NB4 (cell line): ENCODE measurements around the gene SULT4A1.
"Not testable (repeated sequence)": the region's sequence is repeated elsewhere in the genome, so short reads cannot be mapped to it uniquely, and the experiment has no call there.

Experiments used
- CTCF ChIP-seq: IDR thresholded peaks from one replicate; pipeline ENCODE4 v1.5.1; 2012; ENCODE audit warnings: low read depth, low read length
- POLR2A ChIP-seq: IDR thresholded peaks from 2 replicates; pipeline ENCODE4 v1.6.1; 2011; ENCODE audit warnings: mild to moderate bottlenecking; ENCODE audit not compliant: insufficient read length; ENCODE audit errors: extremely low read depth

DNA sequence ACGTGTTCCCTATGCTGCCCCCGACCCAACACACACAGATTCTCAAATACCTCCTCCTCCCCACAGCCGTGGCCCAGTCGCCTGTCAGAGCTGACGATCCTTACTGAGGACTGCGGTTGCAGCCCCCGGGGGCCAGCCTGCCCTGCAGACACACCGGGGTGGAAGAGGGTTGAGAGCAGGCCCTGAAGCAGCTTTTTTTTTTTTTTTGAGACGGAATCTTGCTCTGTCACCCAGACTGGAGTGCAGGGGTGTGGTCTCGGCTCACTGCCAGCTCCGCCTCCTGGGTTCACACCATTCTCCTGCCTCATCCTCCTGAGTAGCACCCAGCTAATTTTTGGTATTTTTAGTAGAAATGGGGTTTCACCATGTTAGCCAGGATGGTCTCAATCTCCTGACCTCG is 40.7 kb upstream of the SULT4A1 start:
- not testable (repeated sequence) for TF ChIP-seq CTCF, POLR2A
